GM21576 (cell line): ENCODE results near the gene EGR4.

Source experiments
- ATAC-seq: cut with Tn5 transposase; IDR thresholded peaks from one replicate; pipeline ENCODE4 v1.9.1; 2021; ENCODE audit warnings: mild to moderate bottlenecking, moderate library complexity; ENCODE audit not compliant: unreplicated experiment

The EGR4 gene

GRCh38 chr2:73250872-73251846 lies 42.2 kb downstream of the EGR4 start:
- no peak for ATAC-seq

- ATAC-seq, result no peak
These were observed 43.7 kb downstream of the EGR4 start for GRCh38 chr2:73249636-73250035.

GRCh38 chr2:73246850-73247249 lies 46.5 kb downstream of the EGR4 start:
- no peak for ATAC-seq

GRCh38 chr2:73244580-73244979 lies 48.8 kb downstream of the EGR4 start:
- ATAC-seq, result no peak

GRCh38 chr2:73243884-73244570 lies 49.3 kb downstream of the EGR4 start:
- ATAC-seq, result no peak
